C1 segment of cervical spinal cord (tissue), 14 donors: ENCODE results near the gene PRKCH.
A peak's percentile ranks its signal among the peaks of the same experiment; 100 is the strongest.

Source experiments
- DNase-seq, 14 donors: peaks; one replicate each; lab custom pipeline; 2025; lab: John Stamatoyannopoulos, UW

Gene PRKCH

DNA sequence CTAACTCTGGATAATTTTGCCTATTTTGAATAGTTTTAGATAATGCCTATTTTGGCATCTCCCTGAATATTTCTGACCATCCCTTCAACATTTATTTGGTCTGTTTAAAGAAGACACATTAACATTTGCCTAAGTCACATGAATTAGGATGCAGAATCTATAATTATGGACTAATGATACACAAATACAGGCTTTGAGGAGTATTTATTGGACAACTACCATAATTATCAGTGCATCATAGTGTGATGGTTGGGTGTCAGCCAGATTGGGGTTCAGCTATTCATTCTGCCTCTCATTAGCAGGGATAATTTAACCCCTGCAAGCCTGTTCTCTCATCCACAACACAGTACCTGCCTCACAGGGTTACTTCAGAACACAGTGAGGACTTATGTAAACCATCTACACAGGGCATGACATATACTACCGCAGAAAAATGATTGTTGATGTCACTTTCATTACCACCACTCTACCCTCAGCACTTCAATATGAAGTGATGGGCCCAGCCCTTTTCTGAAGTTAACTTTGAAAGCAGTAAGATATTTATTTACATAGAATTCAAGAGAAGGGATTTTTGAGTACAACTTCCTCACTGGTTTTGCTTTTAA, 14.4 kb downstream of the PRKCH start:
- DNase-seq = no peak

DNA sequence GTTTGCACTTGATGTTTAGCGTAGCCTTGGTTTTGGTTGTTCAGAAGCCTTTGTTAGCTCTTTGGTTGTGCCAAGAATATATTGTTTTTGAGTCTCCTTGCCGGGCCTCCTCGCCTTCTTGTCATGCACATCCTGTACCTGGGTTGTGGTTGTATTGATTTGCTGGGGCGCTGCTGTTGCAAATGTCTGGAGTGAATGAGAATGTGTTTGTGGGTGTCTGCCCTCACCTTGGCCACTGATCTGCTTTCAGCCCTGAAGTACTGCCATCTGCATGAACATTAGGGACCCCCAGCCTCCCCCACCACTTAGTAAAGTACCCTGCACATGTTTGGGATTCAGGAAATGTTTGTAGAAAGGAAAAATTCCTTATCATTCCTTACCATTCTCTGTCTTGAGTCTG, 16.5 kb downstream of the PRKCH start:
- DNase-seq = no peak

DNA sequence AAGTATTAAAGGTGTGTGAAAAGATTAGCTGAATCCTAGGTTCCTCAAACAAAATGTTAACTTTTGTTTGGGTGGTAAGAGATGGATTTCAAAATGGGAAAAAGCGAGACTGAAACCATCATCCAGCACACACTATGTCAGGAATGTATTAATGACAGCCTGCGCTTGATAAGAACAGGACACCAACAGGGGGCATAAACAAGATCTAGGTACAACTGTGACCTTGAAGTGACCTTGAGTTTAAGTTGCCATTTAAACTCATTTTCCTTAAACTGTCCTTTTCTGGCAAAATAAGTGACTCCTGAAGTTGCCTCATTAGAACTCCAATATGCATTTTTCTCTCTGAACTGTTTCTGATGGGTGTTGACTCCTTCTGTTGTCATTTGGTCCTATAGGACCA, 17.1 kb downstream of the PRKCH start:
- DNase-seq = no peak

DNA sequence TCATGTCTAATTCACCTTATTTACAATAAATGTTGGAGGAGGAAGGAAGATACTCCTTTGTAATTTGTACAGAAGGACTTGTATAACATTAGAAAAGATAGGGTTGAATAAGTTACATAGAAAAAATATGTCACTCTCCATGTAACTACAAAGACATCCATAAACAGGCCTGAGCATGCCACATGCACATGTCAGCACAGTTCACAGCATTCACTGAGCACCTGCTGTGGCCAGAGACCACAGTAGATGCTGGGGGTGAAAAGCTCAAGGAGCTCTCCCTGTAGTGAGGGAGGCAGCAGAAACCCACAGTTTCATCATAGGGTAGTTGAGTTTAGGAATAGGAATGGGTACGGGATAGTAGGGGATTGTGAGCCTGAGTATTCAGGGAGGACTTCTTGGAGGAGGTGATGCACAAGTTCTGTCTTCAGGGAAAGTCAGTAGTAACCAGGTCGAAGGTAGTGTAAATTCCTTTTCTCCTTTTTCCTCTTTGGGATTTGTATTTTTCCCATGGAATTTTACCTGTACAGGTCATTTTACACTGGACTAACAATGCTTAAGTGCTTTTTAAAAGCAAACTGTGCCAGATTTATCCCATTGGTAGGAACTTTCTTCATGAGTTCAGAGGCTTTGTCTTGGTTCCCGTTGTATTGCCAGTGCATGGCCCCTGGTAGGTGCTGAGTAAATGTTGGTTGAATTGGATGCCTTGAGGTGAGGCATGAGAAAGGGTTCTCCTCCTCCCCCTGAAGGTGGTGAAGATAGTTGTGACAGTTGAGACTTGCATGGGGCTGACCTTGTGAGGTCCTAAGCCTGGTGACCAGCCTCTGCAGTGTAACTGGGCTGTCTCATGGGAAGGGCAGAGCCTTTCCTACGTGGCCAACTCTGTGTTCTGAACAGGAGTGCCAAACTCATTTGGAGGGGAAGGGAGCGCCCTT, 20.2 kb downstream of the PRKCH start:
- DNase-seq = no peak

DNA sequence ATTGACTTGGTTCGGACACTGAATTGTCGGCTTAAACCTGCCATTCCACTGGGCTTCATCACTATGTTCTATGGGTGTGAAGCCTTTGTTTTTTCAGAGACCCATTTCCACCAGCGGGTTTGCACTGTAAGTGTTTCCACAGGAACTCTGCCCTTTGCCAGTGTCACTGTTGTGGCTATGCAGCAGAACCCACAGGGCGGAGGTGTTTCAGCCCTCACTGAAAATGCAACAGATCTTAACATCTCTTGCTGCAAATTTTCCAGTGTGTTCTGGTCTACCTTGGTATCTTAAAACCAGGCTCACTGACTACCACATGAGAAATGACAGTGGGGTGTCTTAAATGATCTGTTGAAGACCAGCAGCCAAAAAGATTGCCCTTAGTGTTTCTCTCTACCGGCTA, 21.1 kb downstream of the PRKCH start:
- no peak for DNase-seq

DNA sequence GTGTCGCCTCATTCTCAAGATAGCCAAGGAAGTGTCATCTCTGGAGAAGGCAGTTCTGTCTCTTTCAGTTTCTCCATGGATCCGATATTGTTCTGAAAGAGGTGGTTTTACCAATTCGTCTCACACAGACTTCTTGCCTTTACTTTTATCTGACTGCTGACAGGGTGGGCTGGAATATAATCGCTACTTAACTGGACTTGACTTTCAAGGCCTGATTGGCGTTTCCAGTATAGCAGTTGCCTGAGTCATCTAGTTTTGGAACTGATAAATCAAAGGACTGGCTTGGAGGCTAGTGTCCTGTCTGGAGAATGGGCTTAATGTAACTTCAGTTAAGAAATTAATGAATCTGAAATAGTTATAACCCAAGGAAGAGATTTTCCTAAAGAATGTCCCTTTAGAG, 21.6 kb downstream of the PRKCH start:
- no peak for DNase-seq

DNA sequence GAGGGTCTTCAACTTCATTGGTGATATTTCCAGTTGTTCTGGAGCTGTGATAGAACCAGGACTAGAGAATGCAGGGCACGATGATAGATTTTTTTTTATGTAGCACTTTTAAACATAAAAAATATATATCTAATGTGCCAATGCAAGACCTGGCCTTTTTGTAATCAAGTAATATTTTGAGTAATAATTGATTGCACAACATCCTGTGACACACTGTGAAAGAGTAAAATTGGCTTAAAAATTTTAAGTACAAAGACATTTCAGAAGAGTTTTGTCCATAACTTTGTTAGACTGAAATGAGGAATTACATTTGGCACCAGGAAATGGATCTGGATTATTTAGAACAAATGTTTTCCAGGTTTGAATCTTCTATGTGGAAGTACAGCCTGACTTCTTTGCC, 22.1 kb downstream of the PRKCH start:
- DNase-seq = no peak

DNA sequence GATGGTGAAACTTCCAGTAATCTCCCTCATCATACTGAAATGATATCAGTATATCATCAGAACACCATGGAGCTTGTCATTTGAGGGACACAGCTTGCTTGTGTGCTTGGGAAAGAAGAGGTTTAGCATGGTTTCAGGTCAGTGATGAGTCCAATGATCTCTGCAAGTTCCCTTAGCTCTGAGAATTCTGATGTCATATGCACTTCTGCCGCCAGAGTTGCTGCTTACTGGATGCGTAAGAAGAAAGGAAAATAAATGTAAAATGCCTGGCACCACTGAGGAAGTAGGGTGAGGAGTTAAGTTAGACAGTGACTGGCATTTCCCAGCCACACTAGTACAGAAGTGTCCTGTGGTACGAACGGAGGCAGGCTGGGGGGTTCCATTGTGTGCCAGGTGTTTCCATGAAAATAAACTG, 22.6 kb downstream of the PRKCH start:
- no peak for DNase-seq

DNA sequence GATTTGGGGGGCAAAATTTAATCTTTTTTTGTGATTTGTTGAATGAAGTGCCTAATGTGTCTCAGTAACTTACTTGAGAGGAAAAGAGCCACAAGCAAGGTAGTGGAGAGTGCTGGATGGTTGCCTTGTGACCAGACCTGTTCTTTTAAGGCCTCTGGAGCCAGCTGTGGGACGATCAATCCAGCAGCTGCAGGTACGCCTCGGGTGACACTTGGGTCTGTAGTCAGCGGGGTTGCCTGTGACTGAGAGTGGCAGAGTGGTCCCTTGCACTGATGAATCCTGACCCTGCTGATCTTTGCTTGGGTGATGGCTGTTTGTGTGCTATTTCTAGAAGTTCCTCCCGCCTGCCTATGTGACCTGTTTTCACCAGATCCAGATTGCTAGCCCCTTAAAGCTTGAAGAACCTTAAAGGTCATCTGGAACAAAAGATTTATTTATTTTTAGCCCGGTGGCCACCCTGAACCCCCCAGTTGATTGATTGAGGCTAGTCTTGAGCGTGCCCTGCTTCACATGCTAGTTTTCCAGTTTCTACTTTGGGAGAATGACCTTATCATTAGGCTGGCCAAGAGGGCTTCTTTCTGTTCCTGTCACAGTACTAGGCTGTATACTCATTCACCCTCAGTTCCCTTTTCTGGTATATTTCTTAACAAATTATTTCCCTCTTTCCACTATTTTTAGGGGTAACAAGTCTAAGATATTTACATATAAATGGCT, 23.2 kb downstream of the PRKCH start:
- peak in 2 of 14 donors; percentile 11 for DNase-seq

DNA sequence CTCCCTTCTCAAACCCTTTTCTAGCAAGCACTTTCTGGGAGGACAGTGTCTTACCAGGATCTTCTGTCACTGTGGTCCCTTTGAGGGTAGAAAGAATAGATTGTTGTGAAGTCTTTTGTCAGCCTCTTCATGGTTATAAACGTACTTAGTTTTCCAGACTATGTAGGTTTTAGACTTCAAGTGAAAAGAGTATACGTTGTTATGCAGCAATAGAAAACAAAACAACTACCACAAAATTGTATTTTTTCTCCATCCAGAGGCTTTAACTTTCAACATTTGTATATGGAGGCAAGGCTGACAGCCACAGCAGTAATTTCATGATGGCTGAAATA, 23.7 kb downstream of the PRKCH start:
- no peak for DNase-seq

DNA sequence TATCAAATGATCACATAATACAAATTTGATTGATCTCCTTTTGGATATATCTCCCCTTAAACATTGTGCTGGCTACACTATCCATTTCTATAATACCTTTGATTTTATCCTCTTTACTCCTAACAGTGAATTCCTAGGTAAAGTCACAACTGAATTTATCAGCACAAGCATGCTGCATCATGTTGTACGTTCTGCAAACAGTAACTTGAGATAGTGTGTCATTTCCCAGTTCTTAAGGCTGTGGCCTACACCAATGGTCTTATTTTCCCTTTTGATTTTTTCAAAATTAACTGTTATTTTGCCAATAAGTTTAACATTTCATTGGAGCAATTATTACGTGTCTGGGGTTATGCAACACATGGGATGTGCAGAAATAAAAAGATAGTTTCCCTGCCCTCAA, 24.8 kb downstream of the PRKCH start:
- DNase-seq = no peak

DNA sequence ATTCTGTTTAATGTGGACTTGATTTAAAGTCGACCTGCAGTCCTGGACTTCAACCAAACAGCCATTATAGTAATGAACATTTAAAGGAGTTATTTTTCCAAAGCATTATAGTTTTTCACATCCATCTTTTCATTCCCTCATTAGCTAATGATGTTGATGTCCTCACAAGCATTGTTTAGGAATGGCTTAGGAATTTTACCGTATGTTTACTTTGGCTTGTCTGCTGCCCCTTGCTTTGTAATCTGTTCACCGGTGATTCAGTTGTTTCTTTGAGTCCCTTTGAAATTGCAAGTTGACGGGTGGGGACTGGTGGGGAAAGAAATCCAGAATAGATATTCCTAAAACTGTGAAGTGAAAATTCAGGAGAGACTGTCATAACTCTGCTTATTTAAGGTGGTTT, 25.4 kb downstream of the PRKCH start:
- no peak for DNase-seq

DNA sequence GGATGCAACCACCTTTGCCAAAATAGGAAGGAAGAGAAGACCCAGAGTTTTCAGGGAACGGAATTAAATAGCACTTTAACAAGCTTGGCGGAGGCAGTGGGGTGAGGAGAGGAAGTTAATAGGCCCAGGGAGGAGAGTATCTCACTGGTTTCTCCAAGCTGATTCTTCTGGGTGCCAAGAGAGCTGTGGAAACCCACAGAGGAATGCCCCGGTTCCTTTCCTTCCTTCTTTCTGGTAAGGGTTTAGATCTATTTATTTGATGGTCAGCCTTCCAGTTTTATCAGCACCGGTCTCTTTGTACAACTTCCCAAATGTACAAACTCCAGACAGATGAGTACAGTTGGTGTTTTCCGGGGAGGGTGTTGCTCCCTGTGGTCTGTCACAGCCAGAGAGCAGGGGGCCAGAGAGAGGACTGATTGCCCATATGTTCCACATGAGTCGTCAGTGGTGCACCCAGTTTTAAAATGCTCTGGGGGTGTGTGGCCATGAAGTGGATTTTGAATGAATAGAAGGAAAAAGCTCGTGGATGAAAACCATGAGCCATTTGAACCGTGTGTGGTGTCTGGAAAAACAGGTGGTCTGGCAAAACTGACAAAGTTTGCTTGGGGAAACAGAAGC, 26.6 kb downstream of the PRKCH start:
- peak in 1 of 14 donors; percentile 8 for DNase-seq

DNA sequence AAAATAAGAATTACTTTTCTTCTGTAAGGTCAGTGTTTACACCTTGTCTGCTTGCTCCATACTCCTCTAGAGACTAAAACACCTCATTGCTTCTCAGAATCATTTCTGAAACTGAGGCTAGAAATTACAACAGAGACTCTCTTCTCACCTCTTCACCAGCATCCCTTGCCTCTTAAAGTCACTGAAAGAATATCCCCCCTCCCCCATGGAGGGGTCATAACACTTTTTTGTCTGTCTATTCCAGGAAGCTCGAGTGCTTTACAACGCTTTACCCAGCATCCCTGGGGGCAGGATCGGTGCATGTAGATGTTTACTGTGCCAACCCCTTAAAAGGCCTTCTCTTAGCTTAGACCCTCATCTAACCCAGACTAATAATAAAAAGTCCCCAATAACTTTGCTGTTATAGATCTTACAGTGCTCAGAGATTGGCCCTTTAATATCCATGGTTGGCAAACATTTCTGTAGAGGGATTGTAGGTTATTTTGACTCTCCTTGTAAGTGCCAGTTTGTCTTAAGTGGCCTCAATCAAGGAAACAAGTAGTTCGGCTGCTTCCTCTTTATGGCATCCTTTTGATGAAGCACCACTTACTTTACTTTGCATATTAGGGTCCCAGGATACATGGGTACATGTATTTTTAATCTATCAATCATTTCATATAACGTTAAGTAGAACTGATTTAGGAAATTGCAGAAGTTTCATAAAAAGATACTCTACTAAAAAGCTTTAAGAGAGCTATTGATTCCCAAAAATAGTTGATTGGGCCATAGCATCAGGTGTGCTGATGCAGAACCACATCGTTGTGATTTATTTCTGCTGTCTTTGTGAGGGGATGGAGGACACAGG, 29.3 kb downstream of the PRKCH start:
- no peak for DNase-seq

DNA sequence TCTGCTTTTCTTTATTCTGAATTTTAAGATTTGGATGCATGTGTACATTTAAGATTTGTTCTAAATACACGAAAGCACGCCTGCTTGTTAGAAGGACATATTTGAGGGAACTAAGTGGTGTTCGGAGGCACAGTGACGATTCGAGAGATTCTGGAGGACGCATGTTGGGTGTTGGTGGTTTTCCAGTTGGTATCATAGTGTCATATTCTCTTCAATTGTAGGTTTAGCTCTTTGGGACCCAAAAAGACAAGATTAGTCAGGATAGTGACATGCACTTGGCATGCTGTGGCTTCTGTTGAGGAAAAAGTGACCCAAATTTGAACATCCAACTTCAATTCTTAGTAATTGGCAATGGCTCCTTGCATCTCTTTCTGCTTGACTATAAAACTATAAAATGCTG, 30.1 kb downstream of the PRKCH start:
- no peak for DNase-seq

DNA sequence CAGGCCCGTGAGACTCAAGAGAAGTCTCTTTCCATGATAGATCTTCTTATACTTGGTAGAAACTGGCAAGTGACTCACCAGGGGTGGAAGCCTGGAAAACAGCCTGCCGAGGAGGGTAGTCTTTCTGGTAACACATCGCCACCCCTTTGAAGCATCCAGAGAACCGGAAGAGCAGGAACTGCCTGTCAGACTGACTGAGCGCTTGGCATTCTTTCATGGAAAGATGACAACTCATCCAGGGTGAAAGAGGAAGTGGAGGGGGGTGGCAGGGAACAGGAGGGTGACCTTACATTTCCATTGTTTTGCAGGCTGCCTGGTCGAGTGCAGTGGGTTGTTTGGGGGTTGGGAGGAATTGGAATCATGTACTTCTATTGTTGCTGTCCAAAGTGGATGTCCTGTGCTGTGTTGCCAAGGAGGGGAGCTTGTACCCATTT, 34.5 kb downstream of the PRKCH start:
- no peak for DNase-seq

DNA sequence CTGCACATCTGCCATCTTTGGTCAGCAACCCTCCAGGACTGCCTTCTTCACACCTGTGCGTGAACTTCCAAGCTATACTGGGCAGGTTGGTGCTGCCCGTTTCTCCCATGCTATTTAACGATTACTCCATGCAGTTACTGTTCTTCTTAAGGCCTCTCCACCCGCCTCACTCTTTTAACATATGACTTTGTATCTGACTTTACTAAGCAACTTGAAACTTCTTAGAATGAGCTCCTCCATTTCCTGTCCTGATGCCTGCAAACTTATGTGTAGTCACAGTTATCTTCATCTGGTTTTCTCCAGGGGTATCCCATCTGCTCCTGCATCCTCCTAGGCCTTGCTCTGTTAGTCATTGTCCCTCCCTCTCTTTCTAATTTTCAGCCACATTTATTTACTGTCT, 35.7 kb downstream of the PRKCH start:
- no peak for DNase-seq

DNA sequence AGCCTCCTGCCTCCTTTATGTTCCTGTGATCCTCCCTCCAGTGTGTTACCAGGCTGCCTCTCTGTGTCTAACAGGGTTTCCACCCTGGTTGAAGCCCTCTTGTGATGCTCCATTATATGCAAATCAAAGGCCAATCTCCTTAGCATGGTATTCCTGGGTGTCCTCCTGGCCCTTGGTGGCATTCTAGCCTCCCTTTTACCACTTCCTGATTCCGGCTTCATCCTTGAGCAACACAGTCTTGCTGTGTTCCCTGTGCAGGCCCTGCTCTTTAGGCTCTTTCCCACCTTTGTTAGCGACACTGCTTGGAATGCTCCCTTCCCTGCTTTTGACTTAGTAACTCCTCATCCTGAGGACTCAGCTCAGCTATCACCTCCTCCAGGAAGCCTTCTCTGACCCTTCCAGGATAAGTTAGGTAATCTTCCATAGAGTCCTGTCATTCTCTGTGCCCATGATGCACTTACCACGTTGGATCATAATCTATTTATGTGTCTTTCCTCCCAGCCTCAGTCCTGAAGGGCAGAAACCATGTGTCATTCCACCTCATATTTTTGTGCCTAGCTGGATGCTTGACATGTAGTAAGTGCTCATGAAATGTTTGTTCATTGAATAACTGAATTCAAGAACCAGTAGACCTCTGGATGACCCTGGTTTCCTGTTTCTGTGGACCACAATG, 37.3 kb downstream of the PRKCH start:
- DNase-seq = no peak

DNA sequence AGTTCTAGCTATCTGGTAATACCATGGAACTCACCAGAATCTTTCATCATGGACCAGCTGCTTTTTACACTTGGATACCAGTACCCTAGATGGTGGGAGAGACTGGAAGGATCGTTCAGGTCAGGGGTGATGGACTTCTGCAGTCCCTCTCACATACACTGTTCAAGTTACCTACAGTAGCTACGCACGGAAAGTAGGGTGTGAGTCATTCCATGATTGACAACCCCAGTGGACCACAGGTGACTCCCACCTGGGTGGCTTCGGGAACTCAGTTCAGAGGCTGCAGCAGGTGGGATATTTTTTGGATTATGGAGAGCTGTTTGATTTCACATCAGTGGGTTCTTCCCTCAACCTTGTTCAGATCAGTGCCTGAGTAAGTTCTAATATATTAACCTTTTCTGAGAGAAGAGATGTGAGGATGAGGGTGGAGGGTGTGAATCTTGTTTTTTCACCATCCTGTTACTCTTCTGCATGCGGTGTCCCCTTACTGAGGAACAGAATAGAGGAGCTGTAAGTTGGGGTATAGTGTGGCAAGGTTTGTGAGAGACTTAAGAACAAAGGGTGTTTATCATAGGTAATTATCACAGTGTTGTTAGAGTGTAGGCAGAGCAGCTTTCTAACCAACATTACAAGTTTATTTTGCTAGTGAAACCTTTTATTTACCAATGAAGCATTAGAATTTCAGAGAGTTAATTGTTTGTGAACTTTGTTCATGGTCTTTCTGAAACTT, 39.6 kb downstream of the PRKCH start:
- DNase-seq = no peak
